Parathyroid adenoma (tissue), 2 donors: ENCODE results near the gene MAL.

Experiments
- H2AFZ ChIP-seq: fragments of 300-600 bp; sonication (generic); one replicate; pipeline ENCODE4 v1.7.0; 2017; ENCODE audit warnings: antibody characterized with exemption, mild to moderate bottlenecking
- H3K27ac ChIP-seq: fragments of 300-600 bp; sonication (generic); one replicate; pipeline ENCODE4 v1.7.0; 2017
- H3K27me3 ChIP-seq: fragments of 300-600 bp; sonication (generic); one replicate; pipeline ENCODE4 v1.7.0; 2017; ENCODE audit warnings: low read length; ENCODE audit not compliant: control insufficient read depth, insufficient read depth
- H3K36me3 ChIP-seq: fragments of 300-600 bp; sonication (generic); one replicate; pipeline ENCODE4 v1.7.0; 2017; ENCODE audit warnings: low read length; ENCODE audit not compliant: control insufficient read depth, insufficient read depth
- H3K4me1 ChIP-seq: fragments of 300-600 bp; sonication (generic); one replicate; pipeline ENCODE4 v1.7.0; 2017; ENCODE audit warnings: control low read depth
- H3K4me2 ChIP-seq: fragments of 300-600 bp; sonication (generic); one replicate; pipeline ENCODE4 v1.7.0; 2017; ENCODE audit warnings: low read length
- H3K4me3 ChIP-seq: fragments of 300-600 bp; sonication (generic); one replicate; pipeline ENCODE4 v1.7.0; 2017; ENCODE audit warnings: low read depth, low read length
- H3K79me2 ChIP-seq: fragments of 300-600 bp; sonication (generic); one replicate; pipeline ENCODE4 v1.7.0; 2017; ENCODE audit warnings: control low read depth
- H3K9ac ChIP-seq: fragments of 300-600 bp; sonication (generic); one replicate; pipeline ENCODE4 v1.7.0; 2017; ENCODE audit warnings: mild to moderate bottlenecking
- H3K9me3 ChIP-seq: fragments of 300-600 bp; sonication (generic); one replicate; pipeline ENCODE4 v1.7.0; 2017; ENCODE audit warnings: low read length; ENCODE audit not compliant: control insufficient read depth
- CTCF ChIP-seq: fragments of 300-600 bp; sonication (generic); IDR thresholded peaks from one replicate; pipeline ENCODE4 v1.7.0; 2017; ENCODE audit warnings: antibody characterized with exemption, mild to moderate bottlenecking
- donor health status: primary hyperparathyroidism.

Gene MAL

GRCh38 chr2:94993176-94994062 lies 32.1 kb upstream of the MAL start:
- no peak overlapping the region for H3K27ac ChIP-seq
- no peak overlapping the region for H3K4me3 ChIP-seq
- no peak overlapping the region for H3K9ac ChIP-seq
- H3K27me3 ChIP-seq: no peaks in the 10 kb centered on the region
- H3K4me1 ChIP-seq: no peaks in the 10 kb centered on the region
- H3K4me2 ChIP-seq: no peak overlapping the region
- no peak overlapping the region for H2AFZ ChIP-seq
- H3K79me2 ChIP-seq: no peaks in the 10 kb centered on the region
- H3K36me3 ChIP-seq: no peaks in the 10 kb centered on the region
- no peak for TF ChIP-seq CTCF
- no peaks in the 10 kb centered on the region for H3K9me3 ChIP-seq

GRCh38 chr2:94994063-94994913 lies 31.2 kb upstream of the MAL start:
- Histone ChIP-seq H3K4me1 (no peaks in the 10 kb centered on the region), H2AFZ (no peak overlapping the region), H3K79me2 (no peaks in the 10 kb centered on the region), H3K4me3 (no peak overlapping the region), H3K4me2 (no peak overlapping the region), H3K36me3 (no peaks in the 10 kb centered on the region), H3K9me3 (no peaks in the 10 kb centered on the region), H3K9ac (no peak overlapping the region), H3K27me3 (no peaks in the 10 kb centered on the region), H3K27ac (no peak overlapping the region)
- no peak for TF ChIP-seq CTCF

GRCh38 chr2:94994914-94995552 lies 30.5 kb upstream of the MAL start:
- no peak for TF ChIP-seq CTCF
- H3K27me3 ChIP-seq: no peaks in the 10 kb centered on the region

GRCh38 chr2:94995553-94996304 lies 29.8 kb upstream of the MAL start:
- H3K79me2 ChIP-seq: no peaks in the 10 kb centered on the region
- H3K27me3 ChIP-seq: no peaks in the 10 kb centered on the region
- H3K4me1 ChIP-seq: no peaks in the 10 kb centered on the region
- H3K9me3 ChIP-seq: no peaks in the 10 kb centered on the region
- H3K4me3 ChIP-seq: no peak overlapping the region
- no peak overlapping the region for H3K4me2 ChIP-seq
- H3K9ac ChIP-seq: no peak overlapping the region
- H3K36me3 ChIP-seq: no peaks in the 10 kb centered on the region
- no peak overlapping the region for H3K27ac ChIP-seq
- no peak overlapping the region for H2AFZ ChIP-seq
- TF ChIP-seq CTCF: no peak

More at GRCh38 chr2:94994914-94995552, 30.5 kb upstream of the MAL start:
- Histone ChIP-seq H3K4me1 (no peaks in the 10 kb centered on the region), H2AFZ (no peak overlapping the region), H3K79me2 (no peaks in the 10 kb centered on the region), H3K9ac (no peak overlapping the region), H3K4me2 (no peak overlapping the region), H3K4me3 (no peak overlapping the region), H3K27ac (no peak overlapping the region), H3K36me3 (no peaks in the 10 kb centered on the region), H3K9me3 (no peaks in the 10 kb centered on the region)
